ENCODE measurements around the gene GSTM2.
"Not testable (repeated sequence)": the region's sequence is repeated elsewhere in the genome, so short reads cannot be mapped to it uniquely, and the experiment has no call there.

Gene GSTM2

DNA sequence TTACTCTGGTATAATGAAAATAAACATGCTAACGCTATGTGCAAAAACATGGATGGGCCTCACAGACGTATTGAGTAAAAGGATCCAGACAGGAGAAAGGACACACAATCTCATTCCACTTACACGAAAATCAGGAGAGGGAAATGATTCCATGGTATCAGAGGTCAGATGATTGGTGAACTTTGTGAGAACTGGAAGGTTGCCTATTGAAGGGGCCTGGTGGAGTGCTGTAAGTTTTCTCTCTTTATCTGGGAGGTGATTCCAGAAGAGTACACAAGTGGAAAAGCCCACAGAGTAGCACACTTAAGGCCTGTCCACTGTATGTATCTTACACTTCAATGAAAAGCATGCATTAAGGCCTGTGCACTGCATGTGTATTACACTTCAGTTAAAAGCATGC lies 9.6 kb downstream of the GSTM2 start:
- no peak for DNase-seq (ENCODE audit: low spot score)

DNA sequence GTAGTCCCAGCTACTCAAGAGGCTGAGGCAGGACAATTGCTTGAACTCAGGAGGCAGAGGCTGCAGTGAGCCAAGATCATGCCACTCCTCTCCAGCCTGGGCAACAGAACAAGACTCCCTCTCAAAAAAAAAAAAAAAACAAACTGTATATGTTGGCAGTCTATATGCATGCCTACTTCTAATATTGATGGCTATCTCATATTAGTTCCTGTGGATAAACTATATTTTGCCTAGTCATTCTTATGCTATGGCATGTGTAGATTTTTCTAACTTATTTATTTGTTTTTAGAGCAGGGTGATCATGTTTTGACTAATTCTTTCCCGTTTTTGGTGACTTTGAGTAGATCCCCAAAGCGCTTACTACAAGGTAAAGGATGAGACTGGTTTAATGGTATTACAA lies 10.8 kb downstream of the GSTM2 start:
- DNase-seq (ENCODE audit: low spot score): not testable (repeated sequence)

DNA sequence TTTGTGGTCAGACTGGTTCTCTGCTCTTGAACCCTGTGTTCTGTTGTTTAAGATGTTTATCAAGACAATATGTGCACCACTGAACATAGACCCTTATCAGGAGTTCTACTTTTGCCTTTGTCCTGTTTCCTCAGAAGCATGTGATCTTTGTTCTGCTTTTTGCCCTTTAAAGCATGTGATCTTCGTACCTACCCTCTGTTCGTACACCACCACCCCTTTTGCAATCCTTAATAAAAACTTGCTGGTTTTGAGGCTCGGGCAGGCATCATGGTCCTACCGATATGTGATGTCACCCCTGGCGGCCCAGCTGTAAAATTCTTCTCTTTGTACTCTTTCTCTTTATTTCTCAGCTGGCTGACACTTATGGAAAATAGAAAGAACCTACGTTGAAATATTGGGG lies 16.9 kb downstream of the GSTM2 start:
- not testable (repeated sequence) for DNase-seq (ENCODE audit: low spot score)

DNA sequence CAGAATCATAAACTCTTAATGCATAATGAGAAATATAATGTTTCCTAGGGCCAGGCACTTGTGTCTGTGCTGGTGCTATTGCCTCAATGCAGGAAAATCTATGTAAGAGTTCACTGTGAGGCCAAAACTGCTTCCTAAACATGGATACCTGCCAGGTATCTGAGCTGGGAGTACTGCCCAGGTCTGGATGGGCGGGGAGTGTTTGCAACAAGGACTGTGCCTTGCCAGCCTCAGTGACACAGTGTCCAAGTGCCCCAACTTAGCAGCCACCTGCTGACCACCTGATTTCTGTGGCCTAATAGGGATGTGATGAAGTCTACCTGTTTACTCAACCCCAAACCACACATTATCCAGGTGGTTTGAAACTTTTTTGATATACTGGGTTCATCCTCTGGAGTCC lies 17.5 kb downstream of the GSTM2 start:
- DNase-seq (ENCODE audit: low spot score): not testable (repeated sequence)

DNA sequence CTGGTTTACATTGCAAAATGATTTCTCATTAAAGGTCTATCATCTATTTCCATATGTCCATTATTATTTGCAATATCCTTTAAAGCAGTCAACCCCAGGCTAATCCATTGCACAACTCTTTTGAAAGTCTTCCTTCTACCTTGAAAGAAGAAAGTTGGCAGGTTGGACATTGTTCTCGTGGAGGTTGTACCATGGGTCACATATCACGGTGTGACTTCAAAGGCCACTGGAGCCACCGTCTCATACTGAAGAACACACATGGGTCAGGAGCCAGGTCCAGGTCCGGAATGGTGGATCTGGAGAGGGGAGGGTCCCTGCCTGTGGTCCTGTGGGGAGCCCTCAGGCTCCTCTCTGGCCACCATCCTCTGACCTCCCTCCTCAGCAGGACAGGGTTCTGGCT lies 18.0 kb downstream of the GSTM2 start:
- not testable (repeated sequence) for DNase-seq (ENCODE audit: low spot score)

DNA sequence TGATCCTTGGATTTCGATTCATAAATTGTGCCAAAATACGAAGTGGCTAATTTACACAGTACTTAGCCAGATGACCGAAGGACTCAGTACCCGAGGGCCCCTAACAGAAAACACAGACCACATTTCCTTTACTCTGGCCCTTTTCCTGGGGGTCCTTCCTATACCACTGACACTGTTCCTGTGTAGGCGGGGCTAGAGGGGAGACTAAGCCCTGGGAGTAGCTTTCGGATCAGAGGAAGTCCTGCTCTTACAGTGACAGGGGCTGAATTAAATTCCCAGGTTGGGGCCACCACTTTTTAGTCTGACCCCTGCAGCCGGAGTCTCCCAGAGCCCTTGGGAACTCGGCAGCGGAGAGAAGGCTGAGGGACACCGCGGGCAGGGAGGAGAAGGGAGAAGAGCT lies 19.3 kb downstream of the GSTM2 start:
- DNase-seq (ENCODE audit: low spot score): not testable (repeated sequence)

DNA sequence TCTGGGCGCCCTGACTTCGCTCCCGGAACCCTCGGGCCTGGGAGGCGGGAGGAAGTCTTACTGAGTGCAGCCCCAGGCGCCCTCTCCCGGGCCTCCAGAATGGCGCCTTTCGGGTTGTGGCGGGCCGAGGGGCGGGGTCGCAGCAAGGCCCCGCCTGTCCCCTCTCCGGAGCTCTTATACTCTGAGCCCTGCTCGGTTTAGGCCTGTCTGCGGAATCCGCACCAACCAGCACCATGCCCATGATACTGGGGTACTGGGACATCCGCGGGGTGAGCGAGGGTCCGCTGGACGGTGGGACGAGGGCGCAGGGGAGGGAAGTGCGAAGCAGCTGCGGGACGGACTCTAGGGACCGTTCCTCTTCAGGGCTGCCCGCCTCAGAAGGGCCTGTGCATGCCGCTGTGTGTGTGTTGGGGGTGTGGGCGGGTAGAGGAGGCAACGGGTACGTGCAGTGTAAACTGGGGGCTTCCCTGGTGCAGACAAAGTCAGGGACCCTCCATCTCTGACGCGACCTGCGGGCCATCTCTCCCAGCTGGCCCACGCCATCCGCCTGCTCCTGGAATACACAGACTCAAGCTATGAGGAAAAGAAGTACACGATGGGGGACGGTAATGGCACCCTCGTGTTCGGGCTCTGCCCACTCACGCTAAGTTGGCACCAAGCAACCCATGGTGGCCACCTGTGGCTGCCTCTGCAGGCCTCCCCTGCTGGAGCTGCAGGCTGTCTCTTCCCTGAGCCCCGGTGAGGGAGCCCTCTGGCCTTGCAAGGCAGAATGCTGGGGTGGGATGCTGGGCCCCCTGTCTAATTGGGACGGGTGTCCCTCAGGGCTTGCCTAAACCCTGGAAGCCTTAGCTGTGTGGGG lies 20.0 kb downstream of the GSTM2 start, which contains the start of gene GSTM1:
GSTM1 (plus strand) TSS at position 177 of the 859 bp plus-strand sequence; CDS start at position 234, 57 bp downstream.
- DNase-seq (ENCODE audit: low spot score): peak; percentile 75

DNA sequence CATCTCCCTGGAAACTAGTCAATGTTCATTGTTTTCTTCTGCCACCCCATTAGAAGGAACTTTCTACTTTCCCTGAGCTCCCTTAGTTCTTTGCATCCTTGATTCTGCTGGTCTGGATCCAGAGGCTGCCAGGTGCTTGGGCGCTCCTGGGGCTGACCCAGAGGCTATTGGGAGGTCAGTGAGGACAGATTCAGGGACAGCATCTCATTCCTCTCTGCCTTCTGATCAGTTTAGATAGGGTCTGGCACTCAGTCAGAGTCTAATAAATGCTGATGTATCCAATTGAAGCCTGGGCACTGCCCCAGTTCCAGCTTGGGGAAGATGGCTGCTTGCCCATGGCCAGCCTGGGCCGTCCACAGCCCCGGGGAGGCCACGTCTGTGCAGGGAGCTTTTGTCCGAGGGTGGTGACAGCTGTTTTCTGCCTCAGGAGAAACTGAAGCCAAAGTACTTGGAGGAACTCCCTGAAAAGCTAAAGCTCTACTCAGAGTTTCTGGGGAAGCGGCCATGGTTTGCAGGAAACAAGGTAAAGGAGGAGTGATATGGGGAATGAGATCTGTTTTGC lies 22.1 kb downstream of the GSTM2 start:
- DNase-seq (ENCODE audit: low spot score): no peak

DNA sequence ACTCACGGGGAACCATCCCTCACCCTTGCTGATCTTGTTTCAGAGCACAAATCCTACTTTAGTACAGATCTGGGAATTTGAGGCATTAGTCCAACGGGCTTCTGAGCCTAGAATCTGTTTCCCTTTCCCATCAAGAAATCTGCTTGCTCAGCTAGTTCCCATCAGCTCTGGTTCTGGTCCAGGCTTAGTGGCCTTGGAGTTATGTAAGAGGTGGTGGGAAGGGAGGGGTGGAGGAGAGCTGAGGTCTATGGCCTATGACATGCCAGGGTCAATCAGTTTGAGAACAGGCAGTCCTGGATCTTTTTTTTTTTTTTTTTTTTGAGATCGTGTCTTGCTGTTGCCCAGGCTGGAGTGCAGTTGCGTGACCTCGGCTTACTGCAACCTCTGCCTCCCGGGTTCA lies 23.9 kb downstream of the GSTM2 start:
- no peak for DNase-seq (ENCODE audit: low spot score)

DNA sequence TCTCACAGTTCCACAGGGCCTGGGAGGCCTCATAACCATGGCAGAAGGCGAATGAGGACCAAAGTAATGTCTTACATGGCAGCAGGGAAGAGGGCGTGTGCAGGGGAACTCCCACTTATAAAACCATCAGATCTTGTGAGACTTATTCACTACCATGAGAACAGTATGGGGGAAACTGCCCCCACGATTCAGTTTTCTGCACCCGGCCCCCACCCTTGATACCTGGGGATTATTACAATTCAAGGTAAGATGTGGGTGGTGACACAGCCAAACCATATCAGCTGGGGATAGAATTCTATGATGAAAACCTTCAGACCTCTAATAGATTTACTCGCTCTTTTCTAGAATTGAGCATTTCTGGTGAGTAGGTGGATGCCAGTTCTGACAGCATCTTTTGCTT lies 26.5 kb downstream of the GSTM2 start:
- DNase-seq (ENCODE audit: low spot score): not testable (repeated sequence)

DNA sequence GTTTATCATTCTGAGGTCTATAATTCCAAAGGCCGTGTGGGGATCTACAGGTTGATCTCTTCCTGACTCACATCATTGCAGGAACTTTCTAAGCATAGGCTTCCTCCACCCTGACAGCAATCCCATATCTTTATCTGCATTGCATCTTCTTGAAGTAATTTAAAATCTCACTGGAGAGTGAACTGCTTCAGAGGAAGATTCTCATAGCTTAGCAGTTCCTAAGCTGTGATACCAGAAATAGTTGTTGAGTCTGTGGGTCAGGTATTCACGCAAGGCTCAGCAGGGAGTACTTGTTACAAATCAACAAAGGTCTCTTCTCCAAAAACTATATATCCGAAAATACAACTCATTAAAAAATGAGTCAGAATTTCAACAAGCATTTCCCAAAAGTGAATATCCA lies 27.3 kb downstream of the GSTM2 start:
- not testable (repeated sequence) for DNase-seq (ENCODE audit: low spot score)

DNA sequence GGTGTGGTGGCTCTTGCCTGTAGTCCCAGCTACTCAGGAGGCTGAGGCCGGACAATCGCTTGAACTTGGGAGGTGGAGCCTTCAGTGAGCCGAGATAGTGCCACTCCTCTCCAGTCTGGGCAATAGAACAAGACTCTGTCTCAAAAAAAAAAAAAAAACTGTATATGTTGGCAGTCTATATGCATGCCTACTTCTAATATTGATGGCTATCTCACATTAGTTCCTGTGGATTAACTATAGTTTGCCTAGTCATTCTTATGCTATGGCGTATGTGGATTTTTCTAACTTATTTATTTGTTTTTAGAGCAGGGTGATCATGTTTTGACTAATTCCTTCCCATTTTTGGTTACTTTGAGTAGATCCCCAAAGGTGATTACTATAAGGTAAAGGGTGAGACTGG lies 29.2 kb downstream of the GSTM2 start:
- DNase-seq (ENCODE audit: low spot score): no peak

DNA sequence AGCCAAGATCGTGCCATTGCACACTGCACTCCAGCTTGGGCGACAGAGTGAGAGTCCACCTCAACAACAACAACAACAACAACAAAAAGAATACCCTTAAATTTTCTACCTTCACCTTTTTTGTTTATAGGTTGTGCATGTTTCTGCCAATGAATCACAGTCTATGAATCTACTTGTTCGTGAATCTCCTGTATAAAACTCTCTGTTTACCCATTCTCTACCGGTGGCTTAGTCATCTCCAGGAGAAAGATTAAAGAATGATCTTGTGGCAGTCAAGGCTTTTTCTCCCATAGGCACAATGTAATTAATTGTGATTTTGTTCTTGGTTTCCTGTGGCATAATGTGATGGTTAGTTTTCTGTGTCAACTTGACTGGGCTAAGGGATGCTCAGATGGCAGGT lies 30.0 kb downstream of the GSTM2 start:
- DNase-seq (ENCODE audit: low spot score): not testable (repeated sequence)

DNA sequence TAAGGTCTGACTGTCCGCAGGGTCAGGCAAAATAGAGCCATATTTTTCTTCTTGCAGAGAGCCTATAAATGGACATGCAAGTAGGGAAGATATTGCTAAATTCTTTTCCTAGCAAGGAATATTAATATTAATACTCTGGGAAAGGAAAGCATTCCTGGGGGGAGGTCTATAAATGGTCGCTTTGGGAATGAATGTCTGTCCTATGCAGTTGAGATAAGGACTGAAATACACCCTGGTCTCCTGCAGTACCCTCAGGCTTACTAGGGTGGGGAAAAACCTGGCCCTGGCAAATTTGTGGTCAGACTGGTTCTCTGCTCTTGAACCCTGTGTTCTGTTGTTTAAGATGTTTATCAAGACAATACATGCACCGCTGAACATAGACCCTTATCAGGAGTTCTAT lies 35.1 kb downstream of the GSTM2 start:
- not testable (repeated sequence) for DNase-seq (ENCODE audit: low spot score)

DNA sequence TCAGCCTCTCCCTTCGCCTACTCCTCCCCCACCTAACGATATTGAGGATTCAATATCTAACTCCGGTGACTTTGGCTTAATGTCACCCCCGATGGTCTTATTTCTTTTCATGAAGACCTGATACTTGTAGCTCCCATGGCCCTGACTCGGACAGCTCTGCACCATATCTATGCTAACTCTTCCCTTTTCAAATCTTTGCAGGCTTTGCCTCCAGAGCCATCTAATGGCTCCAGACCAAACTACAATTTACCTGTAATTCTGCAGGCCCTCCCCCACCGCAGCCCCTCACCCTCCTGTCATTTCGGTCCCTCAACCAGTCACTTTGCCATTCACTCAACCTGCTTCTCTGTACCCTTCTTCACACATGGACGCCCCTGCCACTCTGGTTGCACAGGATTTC lies 36.3 kb downstream of the GSTM2 start:
- DNase-seq (ENCODE audit: low spot score): no peak

DNA sequence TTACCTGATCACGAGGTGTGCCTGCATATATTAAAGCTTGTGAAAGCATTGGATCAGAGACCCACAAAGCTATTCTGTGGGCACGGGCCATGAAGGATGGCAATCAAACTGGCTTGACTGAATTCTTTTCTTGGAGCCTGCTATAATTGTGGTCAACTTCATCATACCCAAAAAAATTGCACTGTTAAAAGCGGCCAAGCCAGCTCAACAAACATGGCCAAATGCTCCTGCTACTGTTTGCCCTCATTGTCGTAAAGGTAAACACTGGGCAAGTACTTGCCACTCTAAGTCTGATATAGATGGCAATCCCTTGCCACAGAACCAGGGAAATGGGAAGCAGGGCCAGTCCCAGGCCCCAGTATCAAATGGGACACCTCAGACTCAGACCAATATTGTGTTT lies 37.6 kb downstream of the GSTM2 start:
- DNase-seq (ENCODE audit: low spot score): no peak

DNA sequence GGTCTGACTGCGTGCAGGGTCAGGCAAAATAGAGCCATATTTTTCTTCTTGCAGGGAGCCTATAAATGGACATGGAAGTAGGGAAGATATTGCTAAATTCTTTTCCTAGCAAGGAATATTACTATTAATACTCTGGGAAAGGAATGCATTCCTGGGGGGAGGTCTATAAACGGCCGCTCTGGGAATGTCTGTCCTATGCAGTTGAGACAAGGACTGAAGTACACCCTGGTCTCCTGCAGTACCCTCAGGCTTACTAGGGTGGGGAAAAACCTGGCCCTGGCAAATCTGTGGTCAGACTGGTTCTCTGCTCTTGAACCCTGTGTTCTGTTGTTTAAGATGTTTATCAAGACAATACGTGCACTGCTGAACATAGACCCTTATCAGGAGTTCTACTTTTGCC lies 41.1 kb downstream of the GSTM2 start:
- not testable (repeated sequence) for DNase-seq (ENCODE audit: low spot score)

DNA sequence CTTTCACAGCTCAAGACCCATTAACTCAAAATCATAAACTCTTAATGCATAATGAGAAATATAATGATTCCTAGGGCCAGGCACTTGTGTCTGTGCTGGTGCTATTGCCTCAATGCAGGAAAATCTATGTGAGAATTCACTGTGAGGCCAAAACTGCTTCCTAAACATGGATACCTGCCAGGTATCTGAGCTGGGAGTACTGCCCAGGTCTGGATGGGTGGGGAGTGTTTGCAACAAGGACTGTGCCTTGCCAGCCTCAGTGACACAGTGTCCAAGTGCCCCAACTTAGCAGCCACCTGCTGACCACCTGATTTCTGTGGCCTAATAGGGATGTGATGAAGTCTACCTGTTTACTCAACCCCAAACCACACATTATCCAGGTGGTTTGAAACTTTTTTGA lies 42.0 kb downstream of the GSTM2 start:
- DNase-seq (ENCODE audit: low spot score): not testable (repeated sequence)

DNA sequence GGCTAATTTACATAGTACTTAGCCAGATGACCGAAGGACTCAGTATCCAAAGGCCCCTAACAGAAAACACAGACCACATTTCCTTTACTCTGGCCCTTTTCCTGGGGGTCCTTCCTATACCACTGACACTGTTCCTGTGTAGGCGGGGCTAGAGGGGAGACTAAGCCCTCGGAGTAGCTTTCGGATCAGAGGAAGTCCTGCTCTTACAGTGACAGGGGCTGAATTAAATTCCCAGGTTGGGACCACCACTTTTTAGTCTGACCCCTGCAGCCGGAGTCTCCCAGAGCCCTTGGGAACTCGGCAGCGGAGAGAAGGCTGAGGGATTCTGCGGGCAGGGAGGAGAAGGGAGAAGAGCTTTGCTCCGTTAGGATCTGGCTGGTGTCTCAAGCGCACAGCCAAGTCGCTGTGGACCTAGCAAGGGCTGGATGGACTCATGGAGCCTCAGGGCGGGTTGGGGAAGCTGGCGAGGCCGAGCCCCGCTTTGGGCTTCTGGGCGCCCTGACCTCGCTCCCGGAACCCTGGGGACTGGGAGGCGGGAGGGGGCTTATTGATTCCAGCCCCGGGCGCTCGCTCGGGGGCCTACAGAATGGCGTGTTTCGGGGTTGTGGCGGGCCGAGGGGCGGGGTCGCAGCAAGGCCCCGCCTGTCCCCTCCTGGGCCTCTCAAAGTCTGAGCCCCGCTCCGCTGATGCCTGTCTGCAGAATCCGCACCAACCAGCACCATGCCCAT lies 43.9 kb downstream of the GSTM2 start, which contains the start of gene GSTM5:
GSTM5 (plus strand) TSS at position 659 of the 728 bp plus-strand sequence; CDS start at position 721, 62 bp downstream.
- DNase-seq (ENCODE audit: low spot score): not testable (repeated sequence)

DNA sequence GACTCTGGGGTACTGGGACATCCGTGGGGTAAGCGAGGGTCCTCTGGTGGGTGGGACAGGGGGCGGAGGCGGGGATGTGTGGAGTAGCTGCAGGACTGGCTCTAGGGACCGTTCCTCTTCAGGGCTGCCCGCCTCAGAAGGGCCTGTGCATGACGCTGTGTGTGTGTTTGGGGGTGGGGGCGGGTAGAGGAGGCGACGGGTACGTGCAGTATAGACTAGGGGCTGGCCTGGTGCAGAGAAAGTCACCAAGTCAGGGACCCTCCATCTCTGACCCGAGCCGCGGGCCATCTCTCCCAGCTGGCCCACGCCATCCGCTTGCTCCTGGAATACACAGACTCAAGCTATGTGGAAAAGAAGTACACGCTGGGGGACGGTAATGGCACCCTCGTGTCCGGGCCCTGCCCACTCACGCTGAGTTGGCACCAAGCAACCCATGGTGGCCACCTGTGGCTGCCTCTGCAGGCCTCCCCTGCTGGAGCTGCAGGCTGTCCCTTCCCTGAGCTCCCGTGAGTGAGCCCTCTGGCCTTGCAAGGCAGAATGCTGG lies 44.5 kb downstream of the GSTM2 start:
- DNase-seq (ENCODE audit: low spot score): no peak

DNA sequence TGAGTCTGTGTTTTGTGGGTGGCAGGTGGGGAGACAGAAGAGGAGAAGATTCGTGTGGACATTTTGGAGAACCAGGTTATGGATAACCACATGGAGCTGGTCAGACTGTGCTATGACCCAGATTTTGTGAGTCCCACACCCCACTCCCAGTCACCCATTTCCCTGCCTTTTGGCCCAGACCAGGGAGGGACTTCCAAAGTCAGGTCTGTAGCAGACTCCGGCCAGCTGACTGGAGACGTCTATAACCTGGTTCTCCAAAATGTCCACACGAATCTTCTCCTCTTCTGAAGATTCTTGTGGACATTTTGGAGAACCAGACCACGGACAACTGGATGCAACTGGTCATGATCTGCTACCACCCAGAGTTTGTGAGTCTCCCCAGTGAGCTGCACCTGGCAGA lies 45.8 kb downstream of the GSTM2 start:
- no peak for DNase-seq (ENCODE audit: low spot score)

DNA sequence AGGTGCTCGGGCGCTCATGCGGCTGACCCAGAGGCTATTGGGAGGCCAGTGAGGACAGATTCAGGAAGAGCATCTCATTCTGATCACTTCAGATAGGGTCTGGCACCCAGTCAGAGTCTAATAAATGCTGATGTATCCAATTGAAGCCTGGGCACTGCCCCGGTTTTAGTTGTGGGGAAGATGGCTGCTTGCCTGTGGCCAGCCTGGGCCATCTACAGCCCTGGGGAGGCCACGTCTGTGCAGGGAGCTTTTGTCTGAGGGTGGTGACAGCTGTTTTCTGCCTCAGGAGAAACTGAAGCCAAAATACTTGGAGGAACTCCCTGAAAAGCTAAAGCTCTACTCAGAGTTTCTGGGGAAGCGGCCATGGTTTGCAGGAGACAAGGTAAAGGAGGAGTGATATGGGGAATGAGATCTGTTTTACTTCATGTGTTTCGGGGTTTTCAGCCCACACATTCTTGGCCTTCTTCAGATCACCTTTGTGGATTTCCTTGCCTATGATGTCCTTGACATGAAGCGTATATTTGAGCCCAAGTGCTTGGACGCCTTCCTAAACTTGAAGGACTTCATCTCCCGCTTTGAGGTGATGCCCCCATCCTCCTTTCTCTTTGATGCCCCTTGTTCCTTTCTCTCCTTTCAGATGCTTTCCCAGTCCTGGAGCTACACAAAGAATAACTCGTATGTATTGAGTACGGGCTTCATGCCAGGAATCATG lies 47.0 kb downstream of the GSTM2 start:
- DNase-seq (ENCODE audit: low spot score): no peak
